Mammary epithelial cell (primary cell): ENCODE measurements around the gene EXOC6B.

ENCODE experiments used
- EZH2 ChIP-seq: IDR thresholded peaks from 2 replicates; pipeline ENCODE4 v1.6.1; 2012; ENCODE audit warnings: low read length, inconsistent platforms, borderline replicate concordance
- TF ChIP-seq, protein P1 (sequence below), 2 donors: IDR thresholded peaks in 1 of 2; conservative IDR thresholded peaks in 1 of 2; 2 replicates each; pipeline ENCODE4 v1.5.1; 2011 to 2012; ENCODE audit warnings: inconsistent platforms in 2 of 2, low read length in 2 of 2, mild to moderate bottlenecking in 2 of 2, control low read depth in 1 of 2, low read depth in 1 of 2; ENCODE audit not compliant: insufficient read depth in 1 of 2; ENCODE audit errors: extremely low read depth in 1 of 2

DNA sequence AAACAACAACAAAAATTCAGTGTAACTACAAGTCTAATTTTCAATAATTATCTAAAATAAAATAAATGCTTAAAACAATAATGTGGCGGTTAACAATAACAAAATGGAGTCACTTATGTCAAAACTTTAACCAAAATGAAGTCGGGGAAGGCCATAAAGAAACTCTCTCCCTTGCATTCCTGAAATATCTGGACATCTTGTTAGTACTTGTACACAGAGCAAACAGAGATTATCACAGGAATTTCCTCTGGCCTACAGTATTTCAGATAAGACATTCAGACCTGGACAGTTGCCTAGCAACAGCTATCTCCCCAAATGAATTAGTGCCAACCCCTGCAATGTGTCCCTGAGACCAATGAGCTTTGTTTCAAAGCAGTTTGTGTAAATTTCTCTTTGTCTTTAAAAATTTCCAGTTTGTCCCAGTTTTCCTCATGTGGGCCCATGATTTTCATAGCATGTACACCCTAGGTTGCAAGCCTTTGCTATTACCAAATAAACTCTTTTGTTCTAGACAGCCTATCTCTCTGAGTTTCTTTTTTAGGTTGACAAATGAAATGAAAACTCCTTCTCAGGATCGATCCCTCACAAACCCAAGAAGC is 68.6 kb downstream of the EXOC6B start:
- TF ChIP-seq, protein P1, sequence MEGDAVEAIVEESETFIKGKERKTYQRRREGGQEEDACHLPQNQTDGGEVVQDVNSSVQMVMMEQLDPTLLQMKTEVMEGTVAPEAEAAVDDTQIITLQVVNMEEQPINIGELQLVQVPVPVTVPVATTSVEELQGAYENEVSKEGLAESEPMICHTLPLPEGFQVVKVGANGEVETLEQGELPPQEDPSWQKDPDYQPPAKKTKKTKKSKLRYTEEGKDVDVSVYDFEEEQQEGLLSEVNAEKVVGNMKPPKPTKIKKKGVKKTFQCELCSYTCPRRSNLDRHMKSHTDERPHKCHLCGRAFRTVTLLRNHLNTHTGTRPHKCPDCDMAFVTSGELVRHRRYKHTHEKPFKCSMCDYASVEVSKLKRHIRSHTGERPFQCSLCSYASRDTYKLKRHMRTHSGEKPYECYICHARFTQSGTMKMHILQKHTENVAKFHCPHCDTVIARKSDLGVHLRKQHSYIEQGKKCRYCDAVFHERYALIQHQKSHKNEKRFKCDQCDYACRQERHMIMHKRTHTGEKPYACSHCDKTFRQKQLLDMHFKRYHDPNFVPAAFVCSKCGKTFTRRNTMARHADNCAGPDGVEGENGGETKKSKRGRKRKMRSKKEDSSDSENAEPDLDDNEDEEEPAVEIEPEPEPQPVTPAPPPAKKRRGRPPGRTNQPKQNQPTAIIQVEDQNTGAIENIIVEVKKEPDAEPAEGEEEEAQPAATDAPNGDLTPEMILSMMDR (conservative IDR thresholded peaks at IDR 0.05 in 1 of 2, IDR thresholded peaks at IDR 0.05 in 1 of 2; ENCODE audit: extremely low read depth in 1 of 2, insufficient read depth in 1 of 2, low read depth in 1 of 2, low read length in 2 of 2): no peak
- TF ChIP-seq EZH2: no peak
